HepG2 (cell line): ENCODE measurements around the gene WDR81. TPM values are rescaled to one million over a fixed set of nuclear protein-coding genes. Genes with fewer than 3 reads are reported as not detected.
A peak's percentile ranks its signal among the peaks of the same experiment; 100 is the strongest.

Experiments used
- ATAC-seq: fragments of 200-7000 bp; cut with Tn5 transposase; 3 replicates; pipeline ENCODE4 v1.9.1; 2020; ENCODE audit warnings: mild to moderate bottlenecking, moderate library complexity
- BruUV-seq: library from RNA; stranded (reverse); fragments of 400-500 nt; replicated peaks from 2 replicates; lab custom pipeline; 2021; lab: Mats Ljungman, UMichigan
- CTCF ChIA-PET: fragments of 300-600 bp; formaldehyde crosslinking; extraction: SDS; loops from one replicate; lab custom pipeline; 2021; ENCODE audit warnings: low total read pairs, inconsistent platforms, low intra/inter-chr PET ratio; lab: Yijun Ruan, JAX
- POLR2A ChIA-PET: fragments of 350-600 bp; sonication (Branson Sonifier 250); formaldehyde crosslinking; loops from one replicate; lab custom pipeline; 2020; ENCODE audit warnings: antibody characterized with exemption, inconsistent platforms; lab: Yijun Ruan, JAX
- DNase-seq: peaks from one replicate; pipeline ENCODE4 v3.0.0-alpha.2; 2015; ENCODE audit warnings: low spot score
- FAIRE-seq: peaks from 3 replicates; lab custom pipeline; 2011; peaks lifted over from hg19 to GRCh38; lab: Jason Lieb, UNC
- H2AFZ ChIP-seq: one replicate; pipeline ENCODE4 v1.6.1; 2011; ENCODE audit warnings: low read length, inconsistent platforms
- H3K27ac ChIP-seq: fragments of 300-600 bp; 3 replicates; pipeline ENCODE4 v1.8.0; 2011; ENCODE audit warnings: mixed run types, mild to moderate bottlenecking, mixed read lengths, low read length, inconsistent platforms; ENCODE audit not compliant: insufficient read depth; ENCODE audit errors: extremely low read length
- H3K27me3 ChIP-seq, 2 experiments: fragments of 200-600 bp in 1 of 2; 2 replicates in 1 of 2; 3 replicates in 1 of 2; pipeline versions ENCODE4 v1.6.0 to v1.8.0; 2011; ENCODE audit warnings: low read length in 2 of 2, mild to moderate bottlenecking in 2 of 2, moderate library complexity in 2 of 2, inconsistent platforms in 1 of 2; ENCODE audit not compliant: insufficient read depth in 2 of 2, control insufficient read depth in 1 of 2
- H3K36me3 ChIP-seq, 2 experiments: fragments of 200-600 bp in 1 of 2; replicated peaks in 1 of 2; 2 replicates in 1 of 2; 3 replicates in 1 of 2; pipeline versions ENCODE4 v1.5.1 to v1.8.0; 2011; ENCODE audit warnings: low read length in 2 of 2, inconsistent platforms in 1 of 2; ENCODE audit not compliant: insufficient read depth in 2 of 2, control insufficient read depth in 1 of 2
- H3K4me1 ChIP-seq: 2 replicates; pipeline ENCODE4 v1.5.1; 2012; ENCODE audit warnings: low read length, inconsistent platforms; ENCODE audit not compliant: insufficient read depth
- H3K4me2 ChIP-seq: 2 replicates; pipeline ENCODE4 v1.6.0; 2011; ENCODE audit warnings: low read depth, low read length, inconsistent platforms
- H3K4me3 ChIP-seq, 3 experiments: fragments of 200-600 bp in 1 of 3; sonication (generic), shearing (Covaris generic) in 1 of 3; replicated peaks in 1 of 3; 2 replicates each; pipeline ENCODE4 v1.5.1; 2011 to 2016; ENCODE audit warnings: low read length in 3 of 3, inconsistent platforms in 2 of 3, low read depth in 2 of 3, mild to moderate bottlenecking in 2 of 3, control low read depth in 1 of 3, mixed read lengths in 1 of 3; ENCODE audit not compliant: insufficient read depth in 1 of 3
- H3K79me2 ChIP-seq: one replicate; pipeline ENCODE4 v1.6.1; 2011; ENCODE audit warnings: low read length, inconsistent platforms; ENCODE audit not compliant: insufficient read depth
- H3K9ac ChIP-seq: 2 replicates; pipeline ENCODE4 v1.6.0; 2011; ENCODE audit warnings: mild to moderate bottlenecking, low read depth, low read length, inconsistent platforms; ENCODE audit not compliant: insufficient read depth
- H3K9me3 ChIP-seq: 2 replicates; pipeline ENCODE4 v1.5.1; 2012; ENCODE audit warnings: mild to moderate bottlenecking, low read length
- H4K20me1 ChIP-seq: 2 replicates; pipeline ENCODE4 v1.6.0; 2011; ENCODE audit warnings: inconsistent platforms, mild to moderate bottlenecking, low read length, moderate library complexity; ENCODE audit not compliant: insufficient read depth
- AGO2 ChIP-seq: fragments of 200-400 bp; formaldehyde crosslinking; optimal IDR thresholded peaks from 2 replicates; pipeline ENCODE3; 2017; ENCODE audit warnings: mild to moderate bottlenecking, low read depth, low read length, moderate library complexity
- JUN ChIP-seq: sonication (generic); formaldehyde crosslinking; IDR thresholded peaks from 2 replicates; pipeline ENCODE4 v1.4.0; 2020; ENCODE audit warnings: mild to moderate bottlenecking, missing genetic modification reagents
- PPARG ChIP-seq: conservative IDR thresholded peaks from 2 replicates; pipeline ENCODE4 v1.6.1; 2016; ENCODE audit warnings: missing biosample characterization, missing genetic modification reagents
- RBFOX2 ChIP-seq: fragments of 200-400 bp; formaldehyde crosslinking; IDR thresholded peaks from 2 replicates; pipeline ENCODE4 v1.6.1; 2017; ENCODE audit warnings: low read depth, mild to moderate bottlenecking, low read length
- WGBS: methylation state at CpG from one replicate; pipeline ENCODE4 v1.1.6; 2017; ENCODE audit warnings: low lambda C conversion rate; 5-methylcytosine and 5-hydroxymethylcytosine counted together
- in situ Hi-C: cut with HindIII; loops from 2 replicates; pipeline ENCODE4 v1.10.0; 2017; ENCODE audit warnings: low pct_unique_long_range_greater_than_20kb; ENCODE audit not compliant: extremely low pct_ligation_motif_present
- intact Hi-C: fragments of 100-400 bp; cut with micrococcal nuclease; formaldehyde crosslinking; loops from one replicate; pipeline ENCODE4 v1.10.0; 2022; ENCODE audit not compliant: unreplicated experiment
- polyA plus RNA-seq, 8 experiments: library from polyadenylated mRNA; depleted of rRNA in 3 of 8; stranded (reverse) in 7 of 8; unstranded in 1 of 8; fragments of >200 nt; fragmentation: Illumina TruSeq in 4 of 8; extraction: Trizol in 4 of 8; gene quantifications; 2 replicates each; pipeline versions ENCODE4 v1.2.1 to v1.2.3, GENCODE V29; 2011 to 2016; ENCODE audit warnings: low read depth in 4 of 8, missing spikeins in 1 of 8, mixed read lengths in 1 of 8; ENCODE audit not compliant: insufficient read depth in 1 of 8
- total RNA-seq, 5 experiments: library from RNA; depleted of rRNA; stranded (reverse); fragments of >200 nt; fragmentation: Illumina TruSeq; extraction: Trizol; gene quantifications; 2 replicates each; pipeline ENCODE4 v1.2.3, GENCODE V29; 2016; ENCODE audit warnings: low read depth in 1 of 5

The WDR81 gene
- total and polyA plus RNA-seq, 2 of the 13 experiments (the other 11 are each of a cell fraction or from before 2014, with no cell fraction given), result 9.1 to 16.7 TPM

GRCh38 chr17:1732241-1732832 is 7.8 kb downstream of the WDR81 start:
- in situ Hi-C loops, result no loop called here
- no peak for FAIRE-seq
- H4K20me1 ChIP-seq, result no peaks in the 10 kb centered on the region
- no peak overlapping the region for H3K9ac ChIP-seq
- WGBS, result 96% methylated on average over 4 of the region's 22 CpGs
- no TSS peak for BruUV-seq
- TF ChIP-seq RBFOX2, result peak; percentile 36; the same call in 1 of the 2 replicates
- peak; percentile 75 for TF ChIP-seq AGO2
- no peak for TF ChIP-seq PPARG (CRISPR knock-in tag)
- H2AFZ ChIP-seq, result no peak overlapping the region
- peaks cover 47% of the 10 kb centered on the region for H3K4me1 ChIP-seq
- no peak overlapping the region for H3K4me3 ChIP-seq
- intact Hi-C loops, result no loop called here
- H3K27ac ChIP-seq, result no peak overlapping the region
- ChIA-PET CTCF (no interaction called here), POLR2A (interaction anchor here (1.2 to 6.3 kb wide), 4 partner anchors 10 to 30 kb away, joined by 5 to 44 read pairs (median 14); partner anchors contain the start of genes SERPINF1 and SERPINF2)
- no peaks in the 10 kb centered on the region for H3K9me3 ChIP-seq
- no peaks in the 10 kb centered on the region for H3K27me3 ChIP-seq
- H3K79me2 ChIP-seq, result peaks cover 10% of the 10 kb centered on the region
- H3K36me3 ChIP-seq, result peaks cover 2 to 3% of the 10 kb centered on the region in 2 experiments; a peak in 4 of 5 replicates
- DNase-seq, result no peak
- ATAC-seq, result no peak
- no peak overlapping the region for H3K4me2 ChIP-seq

- peaks cover 5 to 6% of the 10 kb centered on the region in 2 experiments; a peak in 4 of 5 replicates for H3K36me3 ChIP-seq
- FAIRE-seq, result no peak
- WGBS, result 78% methylated on average over 9 of the region's 11 CpGs
- H3K27ac ChIP-seq, result no peak overlapping the region
- no peaks in the 10 kb centered on the region for H3K9me3 ChIP-seq
- no peak for ATAC-seq
- no peaks in the 10 kb centered on the region for H3K27me3 ChIP-seq
- BruUV-seq, result no TSS peak
- H3K79me2 ChIP-seq, result peaks cover 6% of the 10 kb centered on the region
- CTCF ChIA-PET, result no interaction called here
- peaks cover 47% of the 10 kb centered on the region for H3K4me1 ChIP-seq
- in situ Hi-C loops, result no loop called here
- no peak overlapping the region for H3K4me2 ChIP-seq
- intact Hi-C loops, result no loop called here
- H4K20me1 ChIP-seq, result no peaks in the 10 kb centered on the region
- POLR2A ChIA-PET, result interaction anchor here (0.8 to 6.3 kb wide), 6 partner anchors 8 to 30 kb away, joined by 3 to 44 read pairs (median 9); partner anchors contain the start of genes SERPINF1, SERPINF2 and WDR81
- no peak for TF ChIP-seq JUN (CRISPR knock-in tag)
- TF ChIP-seq, all 625 proteins: peak for 0
- Histone ChIP-seq H3K9ac (no peak overlapping the region), H3K4me3 (no peak overlapping the region), H2AFZ (no peak overlapping the region)
- no peak for DNase-seq
These were observed 8.4 kb downstream of the WDR81 start for GRCh38 chr17:1732833-1733321.
